K562 (cell line): Measurements from ENCODE around the gene SGPL1. TPM values are rescaled to one million over a fixed set of nuclear protein-coding genes. Genes with fewer than 3 reads are reported as not detected.

Experiments used
- ATF1 ChIP-seq, 2 experiments: fragments of 450-650 bp in 1 of 2; IDR thresholded peaks; 2 replicates each; pipeline ENCODE4 v1.6.1; 2016; ENCODE audit warnings: missing compliant biosample characterization in 1 of 2, missing genetic modification characterization in 1 of 2
- CCAR2 ChIP-seq: fragments of 200-400 bp; formaldehyde crosslinking; IDR thresholded peaks from 2 replicates; pipeline ENCODE4 v1.6.1; 2017; ENCODE audit warnings: mild to moderate bottlenecking, low read depth, low read length
- CSDE1 ChIP-seq, 2 experiments: fragments of 450-650 bp; IDR thresholded peaks; 2 replicates each; pipeline ENCODE4 v1.6.1; 2016; ENCODE audit warnings: mild to moderate bottlenecking in 1 of 2
- ERF ChIP-seq: fragments of 450-650 bp; formaldehyde crosslinking; IDR thresholded peaks from 2 replicates; pipeline ENCODE4 v1.4.0; 2020; ENCODE audit warnings: mild to moderate bottlenecking, mixed read lengths
- FIP1L1 ChIP-seq: fragments of 200-400 bp; formaldehyde crosslinking; IDR thresholded peaks from 2 replicates; pipeline ENCODE4 v1.6.1; 2018; ENCODE audit warnings: mild to moderate bottlenecking, low read depth, low read length; ENCODE audit not compliant: poor library complexity, severe bottlenecking
- FOXJ3 ChIP-seq: sonication (generic); formaldehyde crosslinking; IDR thresholded peaks from 2 replicates; pipeline ENCODE4 v1.4.0; 2020; ENCODE audit warnings: mild to moderate bottlenecking, missing genetic modification reagents
- FOXM1 ChIP-seq, 2 experiments: fragments of 450-650 bp in 1 of 2; sonication (generic) in 1 of 2; formaldehyde crosslinking in 1 of 2; IDR thresholded peaks; 2 replicates each; pipeline versions ENCODE4 v1.6.1 to v1.9.0; 2017 to 2022; ENCODE audit warnings: low read depth in 2 of 2, mild to moderate bottlenecking in 2 of 2, missing genetic modification reagents in 1 of 2, moderate library complexity in 1 of 2
- HCFC1 ChIP-seq: IDR thresholded peaks from 2 replicates; pipeline ENCODE4 v1.6.1; 2012; ENCODE audit warnings: low read depth, low read length, improper control_type of control experiment
- JUN ChIP-seq, 2 experiments: sonication (generic) in 1 of 2; formaldehyde crosslinking in 1 of 2; IDR thresholded peaks; 2 replicates each; pipeline versions ENCODE4 v1.6.1 to v1.8.0; 2012 to 2022; ENCODE audit warnings: borderline replicate concordance in 2 of 2, mild to moderate bottlenecking in 2 of 2, improper control_type of control experiment in 1 of 2, low read depth in 1 of 2, low read length in 1 of 2, missing genetic modification reagents in 1 of 2
- JUNB ChIP-seq: fragments of 450-650 bp; formaldehyde crosslinking; conservative IDR thresholded peaks from 2 replicates; pipeline ENCODE4 v1.4.0; 2020; ENCODE audit warnings: mild to moderate bottlenecking
- KAT2B ChIP-seq: IDR thresholded peaks from one replicate; pipeline ENCODE4 v1.6.1; 2012; ENCODE audit warnings: low read depth, mild to moderate bottlenecking, control low read depth, inconsistent platforms, low read length, moderate library complexity
- KLF1 ChIP-seq: fragments of 450-650 bp; IDR thresholded peaks from 2 replicates; pipeline ENCODE4 v1.6.1; 2016; ENCODE audit warnings: missing genetic modification characterization, missing compliant biosample characterization
- MAZ ChIP-seq, 2 experiments: fragments of 450-650 bp in 1 of 2; sonication (generic) in 1 of 2; formaldehyde crosslinking; IDR thresholded peaks in 1 of 2; conservative IDR thresholded peaks in 1 of 2; 2 replicates each; pipeline versions ENCODE4 v1.4.0 to v1.5.0; 2020; ENCODE audit warnings: mild to moderate bottlenecking in 1 of 2, missing genetic modification reagents in 1 of 2
- NR4A1 ChIP-seq, 2 experiments: fragments of 250-450 bp in 1 of 2; fragments of 450-650 bp in 1 of 2; sonication (Bioruptor Pico) in 1 of 2; IDR thresholded peaks; 2 replicates each; pipeline versions ENCODE4 v1.4.0 to v1.6.1; 2016 to 2020; ENCODE audit warnings: mild to moderate bottlenecking in 2 of 2, missing compliant biosample characterization in 1 of 2, missing genetic modification characterization in 1 of 2, moderate library complexity in 1 of 2
- NUFIP1 ChIP-seq: fragments of 450-650 bp; IDR thresholded peaks from 2 replicates; pipeline ENCODE4 v1.6.1; 2018; ENCODE audit not compliant: partially characterized antibody
- RUNX1 ChIP-seq: sonication (generic); IDR thresholded peaks from 2 replicates; pipeline ENCODE4 v1.6.1; 2016; ENCODE audit warnings: antibody characterized with exemption, low read depth
- TAF15 ChIP-seq: fragments of 200-400 bp; formaldehyde crosslinking; IDR thresholded peaks from 2 replicates; pipeline ENCODE4 v1.6.1; 2017; ENCODE audit warnings: mild to moderate bottlenecking, low read depth, low read length, moderate library complexity
- ZNF217 ChIP-seq: sonication (generic); formaldehyde crosslinking; IDR thresholded peaks from 2 replicates; pipeline ENCODE4 v1.8.0; 2022; ENCODE audit warnings: mild to moderate bottlenecking, missing genetic modification reagents
- ZNF551 ChIP-seq: fragments of 250-450 bp; sonication (Bioruptor Pico); IDR thresholded peaks from 2 replicates; pipeline ENCODE4 v1.5.0; 2021; ENCODE audit warnings: mild to moderate bottlenecking, moderate library complexity
- ZNF639 ChIP-seq, 2 experiments: fragments of 200-800 bp in 1 of 2; sonication (Bioruptor generic) in 1 of 2; sonication (generic) in 1 of 2; formaldehyde crosslinking in 1 of 2; IDR thresholded peaks in 1 of 2; conservative IDR thresholded peaks in 1 of 2; 2 replicates each; pipeline versions ENCODE4 v1.5.0 to v1.6.1; 2016 to 2020; ENCODE audit warnings: missing compliant biosample characterization in 1 of 2, missing genetic modification characterization in 1 of 2, missing genetic modification reagents in 1 of 2
- ZNF75A ChIP-seq: fragments of 450-650 bp; formaldehyde crosslinking; IDR thresholded peaks from 2 replicates; pipeline ENCODE4 v1.4.0; 2020; ENCODE audit warnings: mild to moderate bottlenecking
- ZSCAN32 ChIP-seq: fragments of 450-650 bp; formaldehyde crosslinking; IDR thresholded peaks from 2 replicates; pipeline ENCODE4 v1.4.0; 2020; ENCODE audit warnings: mild to moderate bottlenecking, moderate library complexity
- polyA plus RNA-seq, 8 experiments: library from polyadenylated mRNA; depleted of rRNA in 4 of 8; stranded (reverse) in 5 of 8; unstranded in 3 of 8; fragments of >200 nt; fragmentation: Nextera tagmentation in 2 of 8; fragmentation: Illumina TruSeq in 1 of 8; extraction: Ambion mirVana in 2 of 8; extraction: Trizol in 1 of 8; gene quantifications; 2 replicates each; pipeline versions ENCODE4 v1.2.1 to v1.2.3, GENCODE V29; 2011 to 2014; ENCODE audit warnings: inconsistent platforms in 1 of 8, missing spikeins in 1 of 8
- total RNA-seq, 7 experiments: library from RNA; depleted of rRNA in 6 of 7; stranded (reverse); fragments of >200 nt in 6 of 7; fragmentation: Illumina TruSeq in 2 of 7; extraction: Trizol in 2 of 7; gene quantifications; 2 replicates each; pipeline versions ENCODE4 v1.2.1 to v1.2.3, GENCODE V29; 2011 to 2021; ENCODE audit warnings: low replicate concordance in 1 of 7
- TF ChIP-seq, protein P1 (sequence below): fragments of 450-650 bp; IDR thresholded peaks from 2 replicates; pipeline ENCODE4 v1.6.1; 2016; ENCODE audit warnings: borderline replicate concordance

SGPL1 gene
- total and polyA plus RNA-seq, 9 of the 15 experiments (the other 6 are each of a cell fraction or from before 2014, with no cell fraction given) = 6.0 to 18.0 (median 8.7) TPM

DNA sequence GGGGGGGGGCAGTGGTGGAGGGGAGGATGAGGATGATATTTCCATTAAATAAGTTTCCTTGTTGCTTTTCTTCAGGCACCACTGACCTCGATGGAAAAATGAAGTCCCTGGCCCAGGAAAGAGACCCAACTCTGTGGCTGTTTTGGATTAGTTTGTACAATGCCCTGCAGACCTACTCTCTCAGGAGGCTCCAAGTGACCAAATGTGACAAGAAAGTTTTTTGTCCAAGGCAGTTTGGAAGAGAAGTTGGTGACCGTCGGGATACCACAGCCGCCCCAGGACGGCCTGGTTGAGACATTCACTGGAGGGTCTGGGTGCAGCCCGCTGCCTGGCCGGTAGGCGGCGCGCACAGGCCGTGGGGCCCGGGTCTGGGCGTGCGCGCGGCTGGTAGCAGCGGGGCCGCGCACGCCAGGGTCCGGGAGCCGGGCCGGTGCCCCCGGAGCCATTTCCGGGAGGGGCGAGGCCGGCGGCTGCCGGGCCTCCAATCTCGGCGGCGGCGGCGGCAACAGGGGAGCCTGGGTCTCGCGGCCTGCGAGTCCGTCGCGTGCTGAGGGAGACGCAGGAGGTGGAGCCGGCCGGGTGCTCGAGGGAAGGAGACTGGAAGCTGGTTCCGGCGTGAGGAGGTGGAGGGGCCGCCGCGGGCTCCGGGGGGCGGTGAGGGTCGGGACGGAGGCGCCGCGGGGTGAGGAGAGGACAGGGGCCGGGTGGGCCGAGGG is at the start of gene SGPL1 (continued):
- TF ChIP-seq, protein P1, sequence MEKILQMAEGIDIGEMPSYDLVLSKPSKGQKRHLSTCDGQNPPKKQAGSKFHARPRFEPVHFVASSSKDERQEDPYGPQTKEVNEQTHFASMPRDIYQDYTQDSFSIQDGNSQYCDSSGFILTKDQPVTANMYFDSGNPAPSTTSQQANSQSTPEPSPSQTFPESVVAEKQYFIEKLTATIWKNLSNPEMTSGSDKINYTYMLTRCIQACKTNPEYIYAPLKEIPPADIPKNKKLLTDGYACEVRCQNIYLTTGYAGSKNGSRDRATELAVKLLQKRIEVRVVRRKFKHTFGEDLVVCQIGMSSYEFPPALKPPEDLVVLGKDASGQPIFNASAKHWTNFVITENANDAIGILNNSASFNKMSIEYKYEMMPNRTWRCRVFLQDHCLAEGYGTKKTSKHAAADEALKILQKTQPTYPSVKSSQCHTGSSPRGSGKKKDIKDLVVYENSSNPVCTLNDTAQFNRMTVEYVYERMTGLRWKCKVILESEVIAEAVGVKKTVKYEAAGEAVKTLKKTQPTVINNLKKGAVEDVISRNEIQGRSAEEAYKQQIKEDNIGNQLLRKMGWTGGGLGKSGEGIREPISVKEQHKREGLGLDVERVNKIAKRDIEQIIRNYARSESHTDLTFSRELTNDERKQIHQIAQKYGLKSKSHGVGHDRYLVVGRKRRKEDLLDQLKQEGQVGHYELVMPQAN = no peak
- TF ChIP-seq ZNF75A (CRISPR knock-in tag) (no peak), HCFC1 (peak; percentile 40), MAZ (CRISPR knock-in tag; conservative IDR thresholded peaks at IDR 0.05 in 1 of 2, IDR thresholded peaks at IDR 0.05 in 1 of 2) (peak; percentile 36 to 87), NUFIP1 (no peak), ZNF551 (CRISPR knock-in tag) (no peak), FOXJ3 (CRISPR knock-in tag) (no peak), KLF1 (tag) (peak; percentile 51; the same call in 1 of the 2 replicates), ATF1 (CRISPR knock-in tag; IDR thresholded peaks at IDR 0.05) (no peak), ATF1 (tag; IDR thresholded peaks at IDR 0.05) (no peak), NR4A1 (CRISPR knock-in tag; IDR thresholded peaks at IDR 0.05) (no peak), NR4A1 (tag; IDR thresholded peaks at IDR 0.05) (0 out of 2 replicates have a peak, but pooled peaks have one; percentile 57), TAF15 (no peak), JUN (IDR thresholded peaks at IDR 0.05; ENCODE audit: borderline replicate concordance, low read depth, low read length) (no peak), JUN (CRISPR knock-in tag; IDR thresholded peaks at IDR 0.05; ENCODE audit: borderline replicate concordance) (0 out of 2 replicates have a peak, but pooled peaks have one; percentile 43), FIP1L1 (peak; percentile 37), JUNB (no peak), CCAR2 (no peak), CSDE1 (IDR thresholded peaks at IDR 0.05) (no peak), ZNF217 (CRISPR knock-in tag) (no peak), ZNF639 (CRISPR knock-in tag; conservative IDR thresholded peaks at IDR 0.05 in 1 of 2, IDR thresholded peaks at IDR 0.05 in 1 of 2) (peak in 1 of 2 experiments; percentile 87; a peak in 2 of 4 replicates), RUNX1 (no peak), ZSCAN32 (CRISPR knock-in tag) (no peak), FOXM1 (IDR thresholded peaks at IDR 0.05; ENCODE audit: low read depth) (no peak), FOXM1 (CRISPR knock-in tag; IDR thresholded peaks at IDR 0.05; ENCODE audit: low read depth) (no peak), KAT2B (no peak), ERF (CRISPR knock-in tag) (0 out of 2 replicates have a peak, but pooled peaks have one; percentile 40)
